T-helper 9 cell (primary cell): ENCODE measurements around the gene KIAA1217.

Source experiments
- DNase-seq: peaks from one replicate; pipeline ENCODE4 v3.0.0-alpha.2; 2020

Gene KIAA1217

DNA sequence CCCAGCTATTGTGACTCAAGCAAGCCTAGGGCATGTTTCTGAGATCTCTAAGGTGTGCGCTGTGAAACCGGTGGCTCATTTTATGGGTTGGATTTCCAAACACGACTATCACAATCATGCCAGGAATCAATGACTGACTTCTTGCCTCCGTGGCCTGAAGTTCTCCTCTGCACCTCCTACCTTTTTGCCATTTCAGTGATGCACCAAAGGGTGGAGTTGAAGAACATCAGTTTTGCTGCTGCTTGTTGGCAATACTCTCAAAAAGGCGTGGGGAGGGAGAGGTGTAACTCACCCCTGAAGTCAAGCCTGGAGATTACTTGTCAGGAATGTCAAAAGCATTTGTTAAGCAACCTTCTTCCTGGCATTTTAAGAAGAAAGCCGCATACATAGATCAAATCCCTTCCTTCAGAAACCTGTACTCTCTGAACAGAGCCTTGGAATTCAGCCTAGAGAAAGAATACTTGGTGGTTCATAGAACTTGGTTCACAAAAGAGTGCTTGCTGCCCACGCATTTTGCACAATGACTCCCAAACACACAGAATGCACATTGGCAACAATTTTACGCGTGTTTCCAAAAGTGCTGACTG is 41.0 kb downstream of the KIAA1217 start:
- no peak for DNase-seq

DNA sequence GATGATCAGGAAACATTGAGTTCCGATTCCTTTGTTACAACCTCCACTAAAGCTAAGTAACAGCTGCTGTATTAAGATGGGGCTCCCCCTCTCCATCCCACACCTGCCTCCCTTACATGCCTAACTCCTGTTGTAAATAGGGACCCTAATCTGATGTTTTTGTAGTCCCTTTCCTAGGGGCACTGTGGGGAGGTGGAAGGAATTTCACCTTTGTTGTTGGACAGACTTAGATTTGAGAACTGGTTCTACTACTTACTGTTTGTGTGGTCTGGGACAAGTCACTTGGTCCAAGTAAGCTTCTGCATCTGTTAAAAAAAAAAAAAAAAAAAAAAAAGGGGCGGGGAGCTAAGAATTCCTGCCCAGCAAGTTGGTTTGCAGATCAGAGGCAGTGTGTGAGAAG is 42.6 kb downstream of the KIAA1217 start:
- no peak for DNase-seq

DNA sequence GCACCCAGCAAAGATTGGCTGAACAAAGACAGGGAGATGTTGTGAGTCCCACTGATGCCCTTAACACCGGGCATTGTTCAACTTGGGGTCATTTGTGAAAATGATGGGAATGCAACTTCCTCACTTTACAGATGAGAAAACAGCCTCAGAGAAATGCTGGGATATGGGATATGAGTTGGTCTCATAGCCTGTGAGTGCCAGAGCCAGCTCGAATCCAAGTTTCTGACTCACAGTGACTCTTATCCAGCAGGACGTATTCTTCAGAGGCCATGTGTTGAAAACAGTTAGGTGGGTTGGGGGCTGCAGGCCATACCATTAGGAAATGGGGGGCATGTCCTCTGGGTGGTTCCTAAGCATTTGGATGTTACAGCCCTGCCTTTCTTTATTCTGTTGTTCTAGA is 45.2 kb downstream of the KIAA1217 start:
- DNase-seq = no peak

DNA sequence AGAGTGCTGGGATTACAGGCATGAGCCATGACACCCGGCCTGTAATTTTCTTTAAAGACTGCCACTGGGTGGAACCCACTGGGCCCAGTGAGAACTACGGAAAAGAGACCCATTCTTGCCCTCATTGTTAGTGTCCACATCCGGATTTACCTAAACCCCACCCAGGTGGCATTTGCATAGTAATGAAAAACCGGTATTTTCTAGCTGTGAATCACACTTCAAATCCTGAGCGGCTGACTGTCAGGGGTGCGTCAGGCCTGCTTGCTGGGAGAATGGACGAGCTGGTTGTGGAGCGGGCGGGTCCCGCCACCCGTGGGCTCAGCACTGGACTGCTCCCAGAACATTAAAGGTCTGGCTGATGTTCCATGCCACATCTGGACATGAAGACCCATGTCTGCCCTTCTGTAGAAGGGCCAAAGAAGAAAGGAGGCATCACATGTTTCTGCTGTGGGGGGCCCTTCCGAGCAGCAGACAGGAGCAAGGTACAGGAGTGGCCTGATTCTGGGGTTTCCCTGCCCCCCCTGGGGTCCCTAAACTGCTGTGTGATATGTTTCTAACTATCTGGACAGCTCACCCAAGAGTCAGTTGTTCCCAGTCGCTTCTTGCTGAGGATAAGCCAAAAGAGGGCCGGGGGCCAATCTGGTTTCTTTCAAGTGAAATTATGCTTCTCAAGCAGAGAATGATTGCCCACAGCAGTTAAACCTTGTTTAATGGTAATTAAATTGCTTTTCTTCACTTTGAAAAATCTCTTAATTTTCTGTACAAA is 46.4 kb downstream of the KIAA1217 start:
- no peak for DNase-seq

DNA sequence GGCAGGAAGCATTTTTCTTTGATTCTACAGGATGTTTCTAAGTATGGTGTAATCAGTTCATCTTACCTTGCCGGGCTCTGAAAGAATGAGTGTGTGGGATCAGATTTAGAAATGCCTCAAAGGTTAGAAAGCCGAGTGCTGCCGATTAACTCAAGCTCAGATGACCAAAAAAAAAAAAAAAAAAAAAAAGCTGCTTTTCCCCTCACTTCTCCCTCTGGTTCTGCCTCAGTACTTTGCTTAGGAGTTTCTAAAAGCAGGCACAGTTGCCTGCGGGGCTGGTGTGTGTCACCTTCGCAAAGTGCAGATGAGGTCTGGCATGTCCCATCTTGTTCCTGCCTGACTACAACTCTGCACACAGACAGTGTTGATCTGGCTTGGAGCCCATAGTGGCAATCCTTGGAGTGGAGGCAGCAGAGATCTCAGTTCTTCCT is 47.0 kb downstream of the KIAA1217 start:
- no peak for DNase-seq

DNA sequence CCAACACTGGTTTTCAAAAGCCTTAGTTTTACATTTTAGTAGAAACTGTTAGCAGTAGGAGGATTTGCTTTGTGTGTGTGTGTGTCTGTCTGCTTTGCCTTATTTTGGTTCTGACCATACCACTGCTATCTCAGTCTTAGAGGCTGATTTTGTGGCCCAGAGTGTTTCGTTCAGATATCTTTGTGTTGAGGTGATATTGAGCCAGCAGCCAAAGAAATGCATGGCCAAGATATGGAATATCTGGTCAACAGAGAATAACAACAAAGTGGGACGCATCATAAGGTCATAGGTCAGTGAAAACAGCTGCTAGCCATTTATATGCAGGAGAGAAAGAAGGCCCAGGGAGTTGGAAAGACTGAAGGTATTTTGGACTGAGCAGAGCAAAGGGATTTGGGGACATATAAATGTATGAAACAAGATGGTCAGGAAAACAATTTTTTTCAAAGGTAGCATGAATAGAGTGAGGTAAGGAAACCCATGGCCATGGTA is 47.7 kb downstream of the KIAA1217 start:
- DNase-seq = no peak

DNA sequence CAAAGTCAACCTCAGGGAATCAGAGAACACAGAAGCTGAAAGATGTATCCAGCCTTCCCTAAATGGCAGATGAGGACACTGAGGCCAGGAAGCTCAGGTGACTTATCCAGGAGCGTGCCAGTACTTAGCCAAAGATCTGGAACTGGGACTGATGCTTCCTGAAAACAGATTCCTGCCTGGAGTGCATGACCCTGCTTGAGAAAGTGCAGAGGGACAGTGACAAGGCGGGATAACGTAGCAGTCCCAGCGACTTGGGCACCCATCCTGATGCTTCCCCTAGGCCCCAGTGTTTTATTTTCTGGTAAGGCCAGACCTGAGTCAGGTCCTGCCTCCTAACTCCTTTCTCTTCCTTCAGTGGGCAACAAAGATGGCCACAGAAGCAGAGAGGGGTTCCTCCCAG is 48.6 kb downstream of the KIAA1217 start:
- DNase-seq = no peak

DNA sequence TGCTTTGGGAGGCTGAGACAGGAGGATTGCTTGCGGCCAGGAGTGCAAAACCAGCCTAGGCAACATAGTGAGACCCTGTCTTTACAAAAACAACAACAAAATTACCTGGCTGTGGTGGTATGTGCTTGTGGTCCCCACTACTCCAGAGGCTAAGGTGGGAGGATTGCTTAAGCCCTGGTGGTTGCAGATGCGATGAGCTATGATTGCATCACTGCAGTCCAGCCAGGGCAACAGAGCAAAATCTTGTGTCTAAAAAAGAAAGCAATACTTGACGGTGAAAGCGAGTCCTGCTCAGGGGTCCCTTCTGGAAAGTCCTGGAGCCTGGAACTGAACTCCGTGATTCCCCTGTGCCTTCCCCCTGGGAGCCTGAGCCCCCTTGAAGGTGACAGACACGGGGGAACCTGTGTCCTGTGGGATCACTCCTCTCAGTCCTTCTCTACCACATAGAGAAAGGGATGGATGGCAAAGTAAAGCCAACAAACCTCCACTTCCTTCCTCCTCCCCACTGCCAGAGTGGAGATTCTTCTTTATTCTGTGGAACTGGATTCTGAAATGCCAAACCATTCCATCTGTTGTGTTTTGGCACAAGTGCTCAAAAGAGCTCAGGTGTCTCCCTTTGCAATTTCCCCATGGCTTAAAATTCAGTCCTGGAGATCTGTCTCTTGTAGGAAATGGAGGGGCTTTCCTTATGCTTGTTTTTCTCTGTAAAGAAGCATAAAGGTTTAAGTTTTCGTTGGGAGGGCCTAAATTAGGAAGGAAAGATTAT is 50.6 kb downstream of the KIAA1217 start:
- DNase-seq = no peak

DNA sequence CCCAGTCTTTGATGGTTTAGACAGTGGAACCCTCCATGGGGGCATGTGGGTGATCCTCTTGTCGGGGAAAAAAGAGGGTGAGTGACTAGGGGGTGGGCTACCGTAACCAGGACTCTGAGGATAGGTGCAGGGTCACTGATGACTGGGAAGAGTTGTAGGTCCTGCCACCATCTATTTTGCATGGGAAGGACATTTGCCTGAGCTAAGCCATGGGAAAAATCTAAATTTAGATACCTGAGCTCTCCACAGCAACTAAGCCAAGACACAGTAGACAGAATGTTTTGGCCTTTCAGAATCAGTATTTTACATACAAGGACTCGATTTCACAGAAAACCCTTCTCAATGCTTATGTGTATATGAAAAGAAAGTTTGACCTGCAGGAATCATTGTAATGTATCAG is 52.7 kb downstream of the KIAA1217 start:
- no peak for DNase-seq

DNA sequence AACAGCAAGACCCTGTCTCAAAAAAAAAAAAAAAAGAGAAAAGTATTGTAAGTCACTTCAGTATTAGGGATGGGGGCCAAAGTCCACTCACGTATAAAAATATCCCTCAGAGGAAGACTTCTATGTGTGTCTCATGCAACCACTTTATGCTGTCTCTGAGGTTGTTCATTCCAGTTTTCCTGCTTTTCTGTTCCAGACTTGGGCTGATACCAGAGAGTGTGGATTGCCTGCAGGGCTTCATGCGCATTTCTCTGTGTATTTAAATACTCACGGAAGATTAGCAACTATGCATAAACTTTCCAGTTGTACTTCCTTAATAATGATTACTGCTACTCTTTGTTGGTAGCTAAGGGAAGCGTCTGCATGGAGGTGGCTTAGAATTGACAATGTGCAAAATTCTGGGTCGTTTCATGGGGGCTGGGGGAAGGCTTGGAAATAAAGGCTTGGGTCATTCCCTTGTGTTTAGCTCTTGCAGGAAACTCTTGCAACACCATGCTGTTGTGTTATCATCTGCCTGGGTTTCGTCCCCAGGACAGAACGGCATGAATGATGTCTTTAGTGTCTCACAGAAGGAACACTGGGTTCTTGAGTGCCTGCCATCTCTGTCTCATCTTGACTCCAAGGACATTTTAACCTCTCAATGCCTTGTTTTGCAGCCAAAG is 54.1 kb downstream of the KIAA1217 start:
- DNase-seq = no peak

DNA sequence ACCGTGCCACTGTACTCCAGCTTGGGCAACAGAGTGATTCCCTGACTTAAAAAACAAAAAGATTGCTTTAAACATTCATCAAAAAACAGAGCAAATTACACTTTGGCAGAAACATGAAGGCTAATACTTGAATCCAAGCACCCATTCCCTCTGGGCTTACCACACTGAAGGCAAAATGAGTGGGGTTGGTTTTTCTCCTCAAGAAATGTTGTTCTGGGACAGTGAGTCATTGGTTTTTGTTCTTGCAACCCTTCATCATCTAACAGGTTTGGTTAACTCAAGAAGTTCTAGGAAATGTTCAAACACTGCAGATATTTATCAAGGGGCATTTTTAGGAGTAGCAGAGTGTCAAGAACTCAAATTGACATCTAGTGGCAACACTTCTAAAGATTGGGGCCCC is 60.5 kb downstream of the KIAA1217 start:
- DNase-seq = no peak

DNA sequence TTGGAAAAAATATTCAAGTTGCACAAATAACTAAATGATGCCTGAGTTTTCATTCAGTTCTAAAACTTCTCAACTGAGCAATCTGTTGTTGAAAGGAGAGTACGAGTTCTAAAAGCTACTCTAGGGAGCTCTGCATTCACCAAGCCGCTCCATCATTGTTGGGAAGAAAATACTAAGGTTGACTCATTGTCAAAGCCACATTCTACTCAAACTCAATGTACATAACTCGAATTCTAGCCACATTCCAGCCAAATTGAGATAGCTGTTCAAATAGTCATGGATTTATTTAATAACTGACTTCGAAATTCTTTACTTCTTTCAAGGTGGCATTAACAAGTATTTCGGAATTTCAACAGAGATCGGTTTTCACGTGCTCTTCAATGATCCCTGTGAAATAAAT is 63.4 kb downstream of the KIAA1217 start:
- DNase-seq = no peak

DNA sequence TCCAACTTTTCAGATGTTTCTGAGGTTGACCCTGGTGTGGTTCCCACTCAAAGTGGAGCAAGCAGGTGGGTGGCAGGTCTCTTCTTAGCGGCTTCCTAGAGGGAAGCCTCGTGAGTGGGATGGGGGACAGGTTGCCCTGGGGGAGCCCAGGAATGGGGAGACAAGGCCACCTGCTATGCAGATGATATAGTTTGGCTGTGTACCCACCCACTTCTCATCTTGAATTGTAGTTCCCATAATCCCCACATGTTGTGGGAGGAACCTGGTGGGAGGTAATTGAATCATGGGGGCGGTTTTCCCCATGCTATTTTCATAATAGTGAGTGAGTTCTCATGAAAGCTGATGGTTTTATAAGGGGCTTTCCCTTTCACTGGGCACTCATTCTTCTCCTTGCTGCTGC is 68.3 kb downstream of the KIAA1217 start:
- no peak for DNase-seq

DNA sequence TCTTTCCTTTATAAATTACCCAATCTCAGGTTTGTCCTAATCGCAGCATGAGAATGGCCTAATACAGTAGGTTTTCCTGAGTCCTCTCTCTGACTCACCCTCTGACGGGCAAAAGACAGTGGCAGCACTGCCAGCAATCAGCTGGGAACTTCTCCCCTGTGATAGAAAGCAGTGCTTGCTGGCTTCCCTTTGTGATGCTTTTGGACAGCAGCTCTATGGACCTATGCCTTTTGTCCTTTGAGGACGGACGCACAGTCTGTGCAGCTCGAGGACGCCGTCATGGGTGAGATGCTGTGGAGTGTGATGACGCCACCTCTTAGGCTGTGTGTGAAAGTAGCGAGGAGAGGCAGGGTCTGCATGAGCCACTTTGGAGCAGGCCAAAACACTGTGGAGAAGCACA is 68.8 kb downstream of the KIAA1217 start:
- no peak for DNase-seq

DNA sequence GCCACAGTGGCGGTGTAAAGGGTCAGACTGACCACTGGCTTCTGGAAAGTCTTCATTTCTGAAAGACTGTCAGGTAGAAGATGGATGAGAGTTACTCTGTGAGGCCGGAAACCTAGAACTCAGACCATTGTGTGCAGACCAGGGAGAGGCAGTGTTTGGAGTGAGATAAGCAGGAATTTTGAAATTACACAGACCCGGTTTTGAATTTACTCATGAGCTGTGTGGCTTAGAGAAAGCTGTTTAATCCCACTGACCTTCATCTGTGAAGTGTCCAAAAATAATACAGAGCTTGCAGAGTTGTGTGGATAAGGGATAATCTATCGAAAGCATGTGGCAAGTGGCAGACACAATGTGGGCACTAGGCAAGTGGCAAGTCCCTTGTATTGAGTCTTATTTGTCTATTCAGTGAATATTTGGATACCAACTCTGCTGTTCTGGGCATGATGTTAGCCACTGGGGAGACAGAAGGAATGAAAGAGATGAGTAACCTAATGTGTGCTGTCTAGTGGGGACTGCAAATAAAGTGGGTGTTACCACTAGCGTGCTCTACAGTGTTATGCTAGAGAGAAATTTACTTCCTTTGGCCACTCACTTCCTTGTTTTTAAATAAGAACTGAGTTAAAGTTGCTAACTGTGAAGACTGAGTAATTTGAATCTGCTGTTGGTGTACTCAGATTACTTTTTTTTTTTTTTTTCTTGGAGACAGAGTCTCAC is 69.4 kb downstream of the KIAA1217 start:
- no peak for DNase-seq

DNA sequence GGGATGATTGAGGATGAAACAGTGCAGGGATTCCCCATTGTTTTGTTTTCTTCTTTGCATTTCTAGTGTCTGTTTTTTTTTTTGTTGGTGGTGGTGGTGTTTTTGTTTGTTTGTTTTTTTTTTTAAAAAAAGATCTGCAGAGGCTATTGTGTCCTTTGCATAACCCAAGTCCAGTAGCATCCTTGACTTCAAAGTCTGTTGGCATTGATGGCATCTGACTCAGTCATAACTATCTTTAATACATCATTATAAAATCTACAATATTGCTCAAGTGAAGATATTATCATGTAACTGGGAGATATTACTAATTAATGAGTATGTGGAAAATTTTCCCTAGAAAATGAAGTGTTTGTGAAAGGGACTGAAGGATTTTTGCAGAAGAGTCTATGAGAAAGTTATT is 70.2 kb downstream of the KIAA1217 start:
- no peak for DNase-seq

DNA sequence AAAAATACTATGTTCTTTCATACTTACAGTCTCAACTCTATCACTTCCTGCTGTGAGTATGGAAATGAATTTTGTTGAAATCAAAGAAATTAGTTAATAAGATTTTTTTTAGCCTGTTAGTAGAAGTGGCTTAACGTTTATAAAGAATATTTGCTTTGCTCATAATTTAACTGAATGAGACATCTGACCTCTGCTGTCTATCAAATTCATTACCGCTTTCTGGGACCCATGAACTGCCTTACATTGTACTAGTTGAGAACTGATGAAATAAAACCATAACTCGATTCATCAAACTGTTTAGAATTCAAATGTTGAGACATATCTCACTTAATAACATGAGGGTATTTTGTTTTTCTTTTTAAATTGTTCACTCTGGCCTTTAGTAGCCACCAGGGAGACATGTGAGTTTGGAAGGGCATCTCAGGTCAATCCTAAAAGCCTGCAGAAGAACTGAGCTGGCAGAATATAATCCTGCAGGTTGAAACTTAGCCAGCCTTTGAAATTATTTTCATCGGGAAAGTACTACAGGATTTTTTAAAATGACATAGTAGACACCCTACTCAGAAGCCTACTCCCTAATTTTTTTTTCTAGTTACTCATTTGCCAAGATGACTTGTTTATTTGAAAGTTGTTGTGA is 78.7 kb downstream of the KIAA1217 start:
- DNase-seq = no peak

DNA sequence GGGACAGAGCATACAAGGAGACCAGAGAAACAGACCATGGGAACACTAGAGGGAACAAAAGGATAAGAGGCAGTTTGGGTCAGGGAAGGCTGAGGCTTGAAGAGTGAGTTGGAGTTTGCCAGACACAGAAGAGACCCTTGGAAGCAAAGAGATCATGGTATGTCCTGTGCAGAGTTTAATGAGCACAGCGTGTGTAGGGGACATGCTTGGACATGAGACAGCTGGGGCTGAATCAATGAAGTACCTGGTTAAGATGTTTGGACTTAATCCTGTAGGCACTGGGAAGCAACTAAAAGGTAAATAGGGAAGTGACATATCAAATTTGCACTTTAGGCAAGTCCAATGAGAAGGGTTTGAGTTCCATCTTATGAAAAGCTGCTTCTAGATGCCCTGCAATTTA is 79.6 kb downstream of the KIAA1217 start:
- DNase-seq = no peak

DNA sequence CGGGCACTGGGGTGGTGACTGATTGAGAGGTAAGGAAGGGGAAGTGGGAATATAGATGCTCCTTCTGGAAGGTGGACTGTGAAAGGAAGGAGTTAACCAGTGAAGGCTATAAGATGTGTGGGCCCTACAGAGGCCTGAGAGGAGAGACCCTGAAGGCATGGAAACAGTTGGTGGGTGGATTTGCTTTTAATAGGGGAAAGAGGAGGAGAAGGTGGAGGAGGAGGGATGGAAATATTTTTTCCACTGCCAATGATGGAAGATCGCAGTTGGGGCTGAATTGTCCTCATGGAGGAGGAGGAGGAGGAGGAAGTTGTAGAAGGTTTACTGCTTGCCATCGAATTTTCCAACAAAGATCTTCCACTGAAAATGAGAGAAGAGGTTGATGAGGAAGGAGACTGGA is 80.3 kb downstream of the KIAA1217 start:
- no peak for DNase-seq

DNA sequence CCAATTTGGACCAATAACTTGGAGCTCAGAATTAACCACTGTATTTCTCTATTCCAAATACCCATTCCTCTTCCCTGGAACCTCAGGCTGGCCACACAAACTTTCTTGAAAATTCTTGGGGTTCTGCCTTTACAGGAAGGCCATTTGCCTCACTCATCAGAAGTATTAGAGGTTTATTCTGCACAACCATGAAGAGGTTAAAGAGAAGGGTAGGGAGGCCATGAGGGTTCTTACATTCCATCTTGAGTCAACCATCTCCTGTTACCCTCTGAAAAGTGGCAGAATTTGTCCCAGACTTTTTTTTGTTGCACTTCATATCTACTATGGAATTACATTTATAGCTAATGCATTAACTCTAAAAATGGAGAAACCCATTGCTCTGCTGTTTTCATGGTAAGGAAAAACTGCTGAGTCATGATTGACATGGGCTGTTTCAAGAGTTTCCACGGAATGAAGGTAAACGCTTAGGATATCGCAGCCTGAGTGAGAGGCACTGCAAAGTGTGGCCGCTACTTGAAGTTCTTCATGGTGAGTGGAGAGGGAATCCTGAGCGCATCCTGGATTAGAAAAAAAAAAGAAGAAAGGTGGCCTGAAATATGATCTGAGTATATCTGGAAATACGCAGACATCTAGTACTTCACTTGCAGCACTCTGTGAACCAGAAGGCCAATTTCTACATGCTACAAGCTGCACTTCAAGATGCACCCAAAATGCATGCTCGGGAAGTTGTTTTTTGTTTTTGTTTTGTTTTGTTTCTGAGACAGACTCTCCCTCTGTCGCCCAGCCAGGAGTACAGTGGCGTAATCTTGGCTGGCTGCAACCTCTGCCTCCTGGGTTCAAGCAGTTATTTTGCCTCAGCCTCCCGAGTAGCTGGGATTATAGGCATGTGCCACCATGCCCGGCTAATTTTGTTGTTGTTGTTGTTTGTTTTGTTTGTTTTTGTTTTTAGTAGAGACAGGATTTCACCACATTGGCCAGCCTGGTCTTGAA is 83.7 kb downstream of the KIAA1217 start:
- DNase-seq = no peak
